ENCODE results near the gene HCRTR1.

Gene HCRTR1

DNA sequence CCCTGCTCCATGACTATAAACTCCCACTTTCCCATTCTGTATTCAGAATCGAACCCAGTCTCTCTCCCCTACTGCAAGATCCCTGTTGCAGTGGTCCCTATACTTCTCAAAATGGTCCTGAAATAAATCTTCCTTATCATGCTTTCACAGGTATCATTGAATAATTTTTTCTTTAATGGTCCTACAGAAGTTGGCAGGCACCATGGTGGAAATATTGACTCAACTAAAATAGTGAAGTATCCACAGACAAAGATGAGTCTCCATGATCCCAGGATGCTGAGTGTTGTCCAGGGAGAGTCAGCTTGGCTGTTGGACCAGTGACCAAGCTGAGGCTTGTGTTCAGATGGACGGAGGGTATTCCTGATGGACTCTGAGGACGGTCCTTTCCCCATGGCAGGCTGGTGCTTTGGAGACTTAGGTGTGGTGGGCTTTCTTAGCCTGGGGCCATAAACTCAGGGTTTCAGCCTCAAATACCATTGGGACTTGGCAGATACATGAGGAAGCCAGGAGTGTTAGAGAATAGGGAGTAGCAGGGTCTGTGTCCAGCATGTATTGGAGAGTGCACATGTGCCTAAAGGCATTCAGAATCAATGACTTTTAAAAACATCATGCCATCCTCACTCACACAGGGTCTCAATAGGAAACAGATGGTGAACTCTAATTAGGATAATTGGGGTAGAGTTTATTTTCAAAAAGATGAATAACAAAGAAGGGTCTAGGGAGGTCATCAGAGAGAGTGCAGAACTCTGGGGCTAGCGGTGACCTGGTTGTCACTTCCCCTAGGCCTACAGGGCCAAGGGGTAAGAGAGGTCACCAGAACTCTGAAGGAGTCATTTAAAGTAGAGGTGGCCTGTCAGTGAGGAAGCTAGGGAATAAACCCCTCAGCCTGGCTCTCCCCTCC lies 21.4 kb upstream of the HCRTR1 start:
- no peak for DNase-seq (ENCODE audit: extremely low spot score, insufficient read length, low read depth)
- no peak for FAIRE-seq

DNA sequence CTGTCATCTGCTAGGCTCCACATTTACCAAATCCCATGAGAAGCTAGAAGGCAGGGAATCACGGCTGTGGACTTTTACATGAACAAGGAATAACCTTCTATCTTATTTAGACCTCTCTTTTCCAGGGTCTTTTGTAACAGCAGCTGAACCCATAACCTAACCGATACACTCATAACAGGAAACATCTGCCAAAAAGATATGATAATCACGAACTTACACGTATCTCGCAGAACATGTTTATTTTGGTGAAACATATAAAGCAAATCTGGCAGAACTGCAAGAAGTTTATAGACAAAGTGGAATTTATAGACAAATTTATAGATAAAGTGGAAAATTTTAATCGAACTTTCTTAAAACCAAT lies 20.8 kb upstream of the HCRTR1 start:
- DNase-seq (ENCODE audit: extremely low spot score, insufficient read length, low read depth) (no peak), FAIRE-seq (no peak)

DNA sequence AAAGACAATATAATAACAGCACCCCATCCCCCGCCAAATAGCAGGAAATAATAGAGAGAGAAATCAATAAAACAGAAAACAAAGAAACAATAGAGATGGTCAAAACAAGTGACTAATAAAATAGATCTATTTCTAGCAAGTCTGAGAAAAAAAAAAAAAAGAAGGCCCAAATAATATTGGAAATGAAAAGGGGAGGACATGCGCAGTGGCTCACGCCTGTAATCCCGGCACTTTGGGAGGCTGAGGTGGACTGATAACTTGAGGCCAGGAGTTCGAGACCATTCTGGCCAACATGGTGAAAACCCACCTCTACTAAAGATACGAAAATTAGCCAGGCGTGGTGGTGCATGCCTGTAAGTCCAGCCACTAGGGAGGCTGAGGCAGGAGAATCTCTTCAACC lies 18.5 kb upstream of the HCRTR1 start:
- FAIRE-seq, result no peak
- no peak for DNase-seq (ENCODE audit: extremely low spot score, insufficient read length, low read depth)

DNA sequence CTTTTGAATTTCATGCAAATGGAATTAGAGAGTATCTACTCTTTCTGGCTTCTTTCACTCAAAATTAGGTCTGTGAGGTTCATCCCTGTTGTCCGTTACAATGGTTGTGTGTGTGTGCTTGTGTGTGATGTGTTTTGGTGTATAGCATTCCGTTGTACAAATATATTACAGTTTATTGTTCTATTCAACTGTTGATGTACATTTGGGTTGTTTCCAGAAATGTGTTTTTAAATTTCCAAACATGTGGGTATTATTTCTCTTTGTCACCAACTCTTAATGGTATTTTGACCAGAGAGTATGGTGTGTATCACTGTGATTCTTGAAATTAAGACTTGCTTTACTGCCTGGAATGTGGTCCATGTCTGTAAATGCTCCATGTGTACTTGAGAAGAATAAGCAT lies 16.8 kb upstream of the HCRTR1 start:
- FAIRE-seq (peak; percentile 24), DNase-seq (ENCODE audit: extremely low spot score, insufficient read length, low read depth) (no peak)

DNA sequence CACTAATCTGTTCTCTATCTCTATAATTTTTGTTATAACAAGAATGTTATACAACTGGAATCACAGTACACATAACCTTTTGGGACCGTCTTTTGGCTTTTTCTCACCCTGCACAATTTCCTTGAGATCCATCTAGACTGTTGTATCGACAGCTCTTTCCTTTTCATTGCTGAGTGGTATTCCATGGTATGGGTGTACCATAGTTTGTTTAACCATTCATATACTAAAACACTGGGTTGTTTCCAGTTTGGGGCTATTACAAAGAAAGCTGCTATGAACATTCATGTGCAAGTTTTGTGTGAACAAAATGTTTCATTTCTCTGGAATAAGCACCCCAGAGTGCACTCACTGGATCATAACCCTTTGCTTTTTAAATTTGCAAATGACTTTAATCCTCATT lies 15.4 kb upstream of the HCRTR1 start:
- DNase-seq (ENCODE audit: extremely low spot score, insufficient read length, low read depth), result no peak
- no peak for FAIRE-seq

DNA sequence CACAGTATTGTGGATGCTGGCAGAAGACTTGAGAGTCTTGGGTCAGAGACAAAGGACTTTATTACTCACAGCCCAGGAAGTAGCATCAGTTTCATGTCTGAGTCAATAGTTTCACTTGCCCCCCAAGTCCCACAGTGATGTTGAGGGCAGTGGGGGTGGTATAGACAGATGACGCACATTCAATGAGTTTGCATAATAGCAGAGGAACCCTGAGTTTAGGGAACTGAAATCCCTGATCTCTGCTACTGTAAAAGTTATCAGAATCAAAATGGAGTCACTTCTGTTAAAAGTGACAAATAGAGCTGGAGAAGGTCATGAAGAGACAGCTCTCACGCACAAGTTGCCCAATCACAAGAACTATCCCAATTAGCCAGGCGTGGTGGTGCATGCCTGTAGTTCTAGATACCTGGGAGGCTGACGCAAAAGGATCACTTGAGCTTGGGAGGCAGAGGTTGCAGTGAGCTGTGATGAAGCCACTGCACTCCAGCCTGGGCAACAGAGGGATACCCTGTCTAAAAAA lies 11.5 kb upstream of the HCRTR1 start:
- peak; percentile 99 for FAIRE-seq
- DNase-seq (ENCODE audit: extremely low spot score, insufficient read length, low read depth), result peak; percentile 68

DNA sequence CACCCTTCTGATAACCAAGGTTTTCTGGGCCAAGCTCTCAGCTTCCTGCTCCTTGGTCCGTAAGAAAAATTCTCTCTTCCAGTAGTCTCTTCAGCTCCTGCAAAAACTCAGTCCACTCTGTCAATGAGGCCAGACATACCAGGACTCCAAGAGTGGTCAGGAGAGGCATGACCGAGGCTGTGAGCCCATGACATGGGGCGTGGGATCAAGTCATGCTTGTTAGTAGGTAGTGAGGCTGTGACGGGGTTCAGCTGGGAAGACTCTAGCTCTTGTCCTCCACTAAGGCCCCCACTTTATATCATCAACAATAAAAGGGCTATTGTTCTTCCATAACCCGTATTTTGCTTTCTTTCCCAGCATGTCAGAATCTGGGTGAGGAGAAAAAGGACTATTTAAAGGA lies 10.1 kb upstream of the HCRTR1 start:
- FAIRE-seq (no peak), DNase-seq (ENCODE audit: extremely low spot score, insufficient read length, low read depth) (no peak)

DNA sequence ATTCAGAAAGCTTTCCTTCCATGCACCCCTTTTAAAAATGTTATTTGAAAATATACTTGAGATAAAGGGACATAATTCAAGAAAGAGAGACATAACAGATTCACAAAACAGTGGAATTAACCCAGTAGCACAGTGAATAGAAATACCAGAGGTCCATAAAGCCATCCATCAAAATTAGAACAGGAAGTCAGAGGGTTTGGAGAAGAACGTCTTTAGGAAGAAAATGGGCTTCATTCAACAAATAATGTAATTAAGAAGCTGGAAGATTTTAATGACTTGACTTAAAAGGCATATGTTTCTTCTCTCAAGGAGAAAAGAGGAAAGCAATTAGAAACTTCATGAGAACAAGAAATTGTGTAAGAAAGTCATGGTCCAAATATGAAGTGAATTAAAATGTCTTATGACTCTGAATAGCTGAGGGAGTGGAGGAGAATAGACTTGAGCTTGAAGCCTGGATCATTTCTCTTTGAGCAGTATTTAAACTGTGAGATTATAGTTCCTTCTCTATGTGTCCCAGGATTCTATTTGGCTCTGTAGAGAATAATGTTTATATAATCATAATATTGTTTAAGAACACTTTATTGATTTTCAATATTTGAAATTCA lies 7.9 kb upstream of the HCRTR1 start:
- DNase-seq (ENCODE audit: extremely low spot score, insufficient read length, low read depth) (no peak), FAIRE-seq (no peak)

DNA sequence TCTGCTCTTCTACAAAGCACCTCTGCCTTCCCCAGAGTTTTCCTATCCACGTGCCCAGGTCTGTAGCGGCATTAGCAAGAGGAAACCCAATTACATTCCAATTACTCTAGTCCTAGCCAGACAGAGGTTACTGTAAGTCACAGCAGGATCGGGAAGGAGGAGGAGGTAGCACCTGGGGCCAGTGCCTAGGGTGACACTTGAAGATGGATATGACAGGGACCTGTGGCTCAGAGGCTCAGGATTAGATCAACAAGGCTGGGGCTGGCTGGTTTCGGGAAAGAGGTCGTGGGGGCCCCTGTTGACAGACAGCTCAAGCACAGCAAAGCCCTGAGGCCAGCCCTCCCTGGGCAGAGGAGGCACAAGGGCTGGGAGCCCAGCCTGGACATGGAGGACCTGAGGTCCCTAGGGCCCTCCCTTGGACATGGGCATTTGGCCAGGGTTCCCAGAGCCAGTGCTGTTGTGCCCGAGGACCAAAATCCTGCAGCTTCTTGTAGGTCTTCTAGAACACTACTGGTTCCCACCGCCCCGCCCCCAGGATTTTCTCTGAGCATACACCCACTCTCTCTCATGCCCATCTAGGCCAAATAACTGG lies 3.0 kb upstream of the HCRTR1 start:
- DNase-seq (ENCODE audit: extremely low spot score, insufficient read length, low read depth) (no peak), FAIRE-seq (no peak)

DNA sequence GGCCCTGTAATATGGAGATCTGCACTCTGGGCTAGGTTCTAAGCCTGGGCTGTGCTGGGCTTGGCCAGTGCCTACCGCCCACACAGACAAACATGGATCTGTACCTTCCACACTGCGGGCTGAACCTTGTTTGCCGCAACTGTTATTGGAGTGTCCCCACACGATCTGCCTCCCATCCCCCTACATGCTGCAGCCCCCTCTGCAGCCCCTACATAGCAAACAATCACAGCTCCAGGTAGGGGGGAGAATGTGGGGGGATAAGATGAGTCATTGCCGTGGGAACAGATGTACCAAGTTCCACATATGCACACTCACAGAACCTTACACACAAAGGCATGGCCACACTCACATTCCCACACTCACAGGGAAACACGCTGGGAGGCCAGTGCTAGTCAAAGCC lies 2.1 kb upstream of the HCRTR1 start:
- no peak for FAIRE-seq
- no peak for DNase-seq (ENCODE audit: extremely low spot score, insufficient read length, low read depth)

DNA sequence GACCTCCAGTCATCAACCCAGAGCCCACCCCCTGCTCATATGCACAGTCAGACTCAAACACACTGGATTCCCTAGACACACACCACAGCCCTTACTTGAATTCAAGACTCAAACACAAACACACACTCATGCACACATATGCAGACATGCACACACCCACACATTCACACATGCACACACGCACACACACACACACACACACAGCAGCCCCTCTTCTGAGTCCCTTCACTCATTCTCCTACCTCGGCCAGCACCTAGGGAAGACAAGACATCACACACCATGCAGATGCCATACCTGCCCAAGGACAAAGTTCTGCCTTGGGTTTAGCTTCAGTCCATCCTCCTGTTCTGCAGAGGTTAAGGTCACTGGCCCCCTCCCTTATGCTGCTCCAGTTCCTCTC lies 1.6 kb upstream of the HCRTR1 start:
- FAIRE-seq, result no peak

DNA sequence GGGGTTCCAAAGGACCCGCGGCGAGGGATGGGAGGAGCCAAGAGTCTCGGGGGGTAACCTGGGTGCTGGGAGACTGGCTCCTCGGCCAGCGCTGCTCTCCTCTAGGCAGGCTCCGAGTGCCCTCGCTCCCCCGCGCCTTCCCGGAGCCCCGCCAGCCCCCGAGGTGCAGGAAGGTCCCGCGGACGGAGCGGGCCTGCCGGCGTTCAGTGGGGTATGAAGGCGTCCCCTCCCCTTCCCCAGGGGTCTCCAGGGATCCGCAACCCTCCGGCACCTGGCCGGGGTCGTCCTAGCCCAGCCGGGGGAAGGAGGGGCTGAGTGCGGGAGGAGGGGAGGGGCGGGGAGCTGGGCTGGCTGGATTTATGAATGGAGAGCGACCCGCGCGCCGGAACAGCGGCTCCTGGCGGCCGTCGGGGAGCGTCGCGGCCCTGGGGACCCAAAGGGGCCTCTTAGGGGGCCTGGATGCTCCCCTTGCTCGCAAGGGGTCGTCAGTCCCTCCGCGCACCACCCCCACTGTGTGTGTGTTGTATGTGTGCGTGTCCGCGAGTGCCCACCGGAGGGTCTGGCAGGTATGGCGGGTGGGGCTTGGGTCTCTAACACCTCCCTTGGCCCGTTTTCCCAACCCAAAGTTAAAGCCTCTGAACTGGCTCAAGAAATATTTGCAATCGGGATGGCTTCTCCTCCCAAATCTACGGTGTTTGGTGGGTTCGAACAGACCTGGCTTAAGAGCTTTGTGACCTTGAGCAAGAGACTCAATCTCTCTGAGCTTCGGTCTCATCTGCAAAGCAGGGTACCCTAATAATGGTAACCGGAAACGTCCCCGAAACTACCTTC lies 642 bp downstream of the HCRTR1 start:
- no peak for FAIRE-seq
- DNase-seq (ENCODE audit: extremely low spot score, insufficient read length, low read depth), result peak; percentile 55

More for the DNA sequence above, 1.6 kb upstream of the HCRTR1 start:
- no peak for DNase-seq (ENCODE audit: extremely low spot score, insufficient read length, low read depth)

DNA sequence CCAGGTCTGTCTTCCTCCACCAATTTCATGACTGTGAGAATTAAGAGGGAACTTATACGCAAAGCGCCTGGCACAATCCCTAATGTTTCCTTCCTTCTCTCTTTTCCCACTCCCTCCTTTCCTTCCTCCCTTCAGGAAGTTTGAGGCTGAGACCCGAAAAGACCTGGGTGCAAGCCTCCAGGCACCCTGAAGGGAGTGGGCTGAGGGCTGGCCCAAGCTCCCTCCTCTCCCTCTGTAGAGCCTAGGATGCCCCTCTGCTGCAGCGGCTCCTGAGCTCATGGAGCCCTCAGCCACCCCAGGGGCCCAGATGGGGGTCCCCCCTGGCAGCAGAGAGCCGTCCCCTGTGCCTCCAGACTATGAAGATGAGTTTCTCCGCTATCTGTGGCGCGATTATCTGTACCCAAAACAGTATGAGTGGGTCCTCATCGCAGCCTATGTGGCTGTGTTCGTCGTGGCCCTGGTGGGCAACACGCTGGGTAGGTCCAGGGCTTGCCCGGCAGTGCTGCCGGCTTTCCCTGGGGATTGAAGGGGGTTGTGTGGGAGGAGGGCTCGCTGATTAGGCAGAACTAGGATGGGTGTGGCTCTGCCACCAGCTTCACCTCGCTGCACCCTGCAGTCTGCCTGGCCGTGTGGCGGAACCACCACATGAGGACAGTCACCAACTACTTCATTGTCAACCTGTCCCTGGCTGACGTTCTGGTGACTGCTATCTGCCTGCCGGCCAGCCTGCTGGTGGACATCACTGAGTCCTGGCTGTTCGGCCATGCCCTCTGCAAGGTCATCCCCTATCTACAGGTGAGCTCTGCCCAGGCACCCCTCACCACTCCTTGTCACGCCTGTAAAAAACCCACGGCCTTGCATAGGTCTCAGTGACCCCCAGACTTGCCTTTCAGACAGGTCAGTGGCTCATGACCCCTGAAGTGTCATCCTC lies 1.7 kb downstream of the HCRTR1 start:
- FAIRE-seq (no peak), DNase-seq (ENCODE audit: extremely low spot score, insufficient read length, low read depth) (no peak)

DNA sequence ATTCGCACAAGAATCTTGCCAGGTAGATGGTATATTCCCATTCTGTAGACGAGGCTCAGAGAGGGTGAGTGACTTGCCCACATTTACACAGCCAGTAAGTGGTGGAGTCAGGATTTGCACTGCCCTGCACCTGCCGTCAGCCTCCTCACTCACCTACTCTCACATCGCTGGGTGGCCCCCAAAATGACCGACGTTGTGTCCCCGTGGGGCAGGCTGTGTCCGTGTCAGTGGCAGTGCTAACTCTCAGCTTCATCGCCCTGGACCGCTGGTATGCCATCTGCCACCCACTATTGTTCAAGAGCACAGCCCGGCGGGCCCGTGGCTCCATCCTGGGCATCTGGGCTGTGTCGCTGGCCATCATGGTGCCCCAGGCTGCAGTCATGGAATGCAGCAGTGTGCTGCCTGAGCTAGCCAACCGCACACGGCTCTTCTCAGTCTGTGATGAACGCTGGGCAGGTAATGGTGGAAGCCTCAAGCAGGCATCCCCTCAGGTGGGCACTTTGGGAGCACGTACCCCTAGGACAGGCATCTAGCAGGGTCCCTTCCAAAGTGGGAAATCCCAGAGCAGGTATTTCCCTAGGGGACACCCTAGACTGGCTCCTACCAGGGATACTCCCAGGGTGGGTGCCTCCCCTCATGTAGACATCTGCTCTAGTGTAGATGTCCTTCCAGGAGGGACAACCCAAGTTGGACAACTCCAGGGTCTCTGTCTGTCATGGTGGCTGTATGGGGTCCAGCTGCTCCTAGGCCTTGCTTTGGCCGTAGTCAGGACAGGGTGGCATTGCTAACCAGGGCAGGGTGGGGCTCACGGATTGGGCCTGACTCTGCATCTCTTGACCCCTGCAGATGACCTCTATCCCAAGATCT lies 3.4 kb downstream of the HCRTR1 start:
- DNase-seq (ENCODE audit: extremely low spot score, insufficient read length, low read depth) (no peak), FAIRE-seq (no peak)

DNA sequence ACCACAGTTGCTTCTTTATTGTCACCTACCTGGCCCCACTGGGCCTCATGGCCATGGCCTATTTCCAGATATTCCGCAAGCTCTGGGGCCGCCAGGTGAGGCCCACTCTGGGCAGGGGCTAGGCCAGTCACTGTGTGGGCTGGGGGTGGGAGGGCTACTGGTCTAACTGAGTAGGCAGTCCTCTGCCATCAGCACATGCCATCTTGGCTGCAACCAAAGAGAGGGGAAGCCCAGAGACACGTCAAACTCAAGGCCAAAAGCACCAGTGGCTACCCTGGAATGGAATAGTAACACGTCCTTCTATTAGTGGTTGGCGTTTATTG lies 4.0 kb downstream of the HCRTR1 start:
- DNase-seq (ENCODE audit: extremely low spot score, insufficient read length, low read depth), result no peak
- no peak for FAIRE-seq

DNA sequence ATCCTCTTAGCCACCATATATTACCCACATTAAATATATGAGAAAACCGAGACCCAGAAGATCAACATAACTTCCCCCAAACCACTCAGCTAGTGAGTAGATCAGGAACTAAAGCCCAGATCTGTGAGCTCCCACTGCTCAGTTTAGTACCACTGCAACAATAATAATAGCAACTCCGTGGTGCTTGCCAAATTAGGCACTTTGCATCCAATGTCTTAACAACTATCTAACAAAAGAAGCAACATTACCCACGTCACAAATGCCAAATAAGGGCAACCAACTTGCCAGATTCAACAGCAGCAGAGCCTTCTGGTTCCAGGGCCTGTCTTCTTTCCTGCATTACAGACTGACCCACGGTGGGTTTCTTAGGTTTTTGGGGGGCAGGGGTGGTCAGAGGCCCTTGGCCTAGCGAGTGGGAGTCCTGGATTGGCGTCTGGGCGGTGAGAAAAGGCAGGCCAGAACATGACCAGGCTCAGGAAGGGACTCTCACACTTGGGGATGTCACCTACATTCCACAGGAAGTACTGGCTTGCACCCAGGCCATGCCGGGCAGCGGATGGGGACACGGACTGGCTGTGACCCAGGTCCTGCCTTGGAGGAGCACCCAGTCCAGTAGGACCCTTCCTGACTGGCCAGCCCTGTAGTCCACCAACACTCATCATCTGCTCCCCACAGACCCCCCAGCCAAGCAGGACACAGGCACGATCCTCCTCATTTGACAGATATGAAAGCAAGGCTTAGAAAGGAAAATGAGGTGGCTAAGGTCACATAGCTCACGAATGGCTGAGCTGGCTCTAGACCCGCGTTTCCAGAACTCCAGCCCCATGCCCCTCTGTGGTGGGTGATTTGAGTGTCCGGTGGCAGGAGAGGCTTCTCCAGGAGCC lies 4.6 kb downstream of the HCRTR1 start:
- FAIRE-seq, result no peak
- DNase-seq (ENCODE audit: extremely low spot score, insufficient read length, low read depth), result no peak

DNA sequence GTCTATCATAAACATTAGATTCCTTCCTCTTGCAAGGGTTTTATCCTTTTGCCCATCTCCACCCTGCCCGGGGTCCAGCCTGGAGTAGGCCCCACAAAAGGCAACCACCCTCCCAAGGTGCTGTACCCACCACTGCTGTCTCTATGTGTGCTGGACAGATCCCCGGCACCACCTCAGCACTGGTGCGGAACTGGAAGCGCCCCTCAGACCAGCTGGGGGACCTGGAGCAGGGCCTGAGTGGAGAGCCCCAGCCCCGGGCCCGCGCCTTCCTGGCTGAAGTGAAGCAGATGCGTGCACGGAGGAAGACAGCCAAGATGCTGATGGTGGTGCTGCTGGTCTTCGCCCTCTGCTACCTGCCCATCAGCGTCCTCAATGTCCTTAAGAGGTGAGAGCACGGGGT lies 5.9 kb downstream of the HCRTR1 start:
- FAIRE-seq, result no peak

DNA sequence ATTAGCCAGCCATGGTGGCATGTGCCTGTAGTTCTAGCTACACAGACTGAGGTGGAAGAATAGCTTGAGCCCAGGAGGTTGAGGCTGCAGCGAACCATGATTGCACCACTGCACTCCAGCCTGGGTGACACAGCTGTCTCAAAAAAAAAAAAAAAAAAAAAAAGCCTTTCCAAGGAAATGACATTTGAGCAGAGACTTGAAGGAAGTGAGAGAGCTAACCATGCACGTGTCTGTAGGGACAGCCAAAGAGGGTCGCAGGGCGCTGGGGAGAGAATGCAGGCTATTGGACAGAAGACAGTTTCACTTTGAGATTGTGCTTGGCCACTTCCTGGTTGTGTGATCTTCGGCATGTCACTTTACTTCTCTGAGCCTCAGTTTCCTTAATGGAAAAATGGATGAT lies 6.8 kb downstream of the HCRTR1 start:
- FAIRE-seq, result no peak
- no peak for DNase-seq (ENCODE audit: extremely low spot score, insufficient read length, low read depth)

More for the DNA sequence above, 5.9 kb downstream of the HCRTR1 start:
- no peak for DNase-seq (ENCODE audit: extremely low spot score, insufficient read length, low read depth)

All from GM18507 (cell line).